Measurements from ENCODE around the gene HNRNPLL. TPM values are rescaled to one million over a fixed set of nuclear protein-coding genes. Genes with fewer than 3 reads are reported as not detected.

HNRNPLL gene
- total and polyA plus RNA-seq, 2 of the 13 experiments (the other 11 are each of a cell fraction or from before 2014, with no cell fraction given): 49.4 to 103 TPM

DNA sequence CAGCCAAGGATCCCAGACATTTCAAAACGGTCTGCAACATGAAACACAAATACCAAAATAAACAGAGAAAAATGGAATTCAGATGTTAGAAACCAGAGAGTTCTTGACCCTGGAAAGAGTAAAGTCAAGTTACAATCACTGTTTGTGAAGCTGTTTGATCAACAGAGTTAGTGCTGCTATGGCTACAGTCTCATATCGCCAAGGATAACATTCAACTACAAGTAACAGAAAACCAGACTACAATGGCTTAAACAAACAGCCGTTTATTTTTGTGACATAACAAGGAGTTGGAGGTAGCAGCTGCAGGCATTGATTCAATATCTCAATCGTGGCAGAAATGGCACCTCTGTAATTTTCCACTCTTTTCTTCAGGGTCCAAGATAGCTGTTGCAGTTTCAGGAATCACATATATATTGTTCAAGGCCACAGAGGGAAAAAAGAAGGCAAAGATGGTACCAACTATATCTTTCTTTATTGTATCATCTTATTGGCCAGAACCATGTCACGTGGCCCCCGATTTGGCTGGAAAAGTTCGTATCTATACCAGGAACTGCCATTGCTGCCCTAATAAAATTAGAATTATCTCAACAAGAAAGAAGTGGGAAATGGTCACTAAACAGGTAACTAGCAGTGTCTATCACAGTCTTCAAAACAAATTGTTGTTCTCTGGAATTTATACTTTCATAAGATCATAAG lies 17.7 kb upstream of the HNRNPLL start (continued):
- TF ChIP-seq, protein P1, sequence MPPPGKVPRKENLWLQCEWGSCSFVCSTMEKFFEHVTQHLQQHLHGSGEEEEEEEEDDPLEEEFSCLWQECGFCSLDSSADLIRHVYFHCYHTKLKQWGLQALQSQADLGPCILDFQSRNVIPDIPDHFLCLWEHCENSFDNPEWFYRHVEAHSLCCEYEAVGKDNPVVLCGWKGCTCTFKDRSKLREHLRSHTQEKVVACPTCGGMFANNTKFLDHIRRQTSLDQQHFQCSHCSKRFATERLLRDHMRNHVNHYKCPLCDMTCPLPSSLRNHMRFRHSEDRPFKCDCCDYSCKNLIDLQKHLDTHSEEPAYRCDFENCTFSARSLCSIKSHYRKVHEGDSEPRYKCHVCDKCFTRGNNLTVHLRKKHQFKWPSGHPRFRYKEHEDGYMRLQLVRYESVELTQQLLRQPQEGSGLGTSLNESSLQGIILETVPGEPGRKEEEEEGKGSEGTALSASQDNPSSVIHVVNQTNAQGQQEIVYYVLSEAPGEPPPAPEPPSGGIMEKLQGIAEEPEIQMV (CRISPR knock-in tag; IDR thresholded peaks at IDR 0.05; ENCODE audit: low read depth): no peak
- TF ChIP-seq, protein P2, sequence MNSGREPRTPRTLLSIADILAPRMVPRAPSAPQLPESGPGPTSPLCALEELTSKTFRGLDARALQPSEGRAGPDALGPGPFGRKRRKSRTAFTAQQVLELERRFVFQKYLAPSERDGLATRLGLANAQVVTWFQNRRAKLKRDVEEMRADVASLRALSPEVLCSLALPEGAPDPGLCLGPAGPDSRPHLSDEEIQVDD (CRISPR knock-in tag; IDR thresholded peaks at IDR 0.05; ENCODE audit: borderline replicate concordance): no peak
- TF ChIP-seq, protein P3, sequence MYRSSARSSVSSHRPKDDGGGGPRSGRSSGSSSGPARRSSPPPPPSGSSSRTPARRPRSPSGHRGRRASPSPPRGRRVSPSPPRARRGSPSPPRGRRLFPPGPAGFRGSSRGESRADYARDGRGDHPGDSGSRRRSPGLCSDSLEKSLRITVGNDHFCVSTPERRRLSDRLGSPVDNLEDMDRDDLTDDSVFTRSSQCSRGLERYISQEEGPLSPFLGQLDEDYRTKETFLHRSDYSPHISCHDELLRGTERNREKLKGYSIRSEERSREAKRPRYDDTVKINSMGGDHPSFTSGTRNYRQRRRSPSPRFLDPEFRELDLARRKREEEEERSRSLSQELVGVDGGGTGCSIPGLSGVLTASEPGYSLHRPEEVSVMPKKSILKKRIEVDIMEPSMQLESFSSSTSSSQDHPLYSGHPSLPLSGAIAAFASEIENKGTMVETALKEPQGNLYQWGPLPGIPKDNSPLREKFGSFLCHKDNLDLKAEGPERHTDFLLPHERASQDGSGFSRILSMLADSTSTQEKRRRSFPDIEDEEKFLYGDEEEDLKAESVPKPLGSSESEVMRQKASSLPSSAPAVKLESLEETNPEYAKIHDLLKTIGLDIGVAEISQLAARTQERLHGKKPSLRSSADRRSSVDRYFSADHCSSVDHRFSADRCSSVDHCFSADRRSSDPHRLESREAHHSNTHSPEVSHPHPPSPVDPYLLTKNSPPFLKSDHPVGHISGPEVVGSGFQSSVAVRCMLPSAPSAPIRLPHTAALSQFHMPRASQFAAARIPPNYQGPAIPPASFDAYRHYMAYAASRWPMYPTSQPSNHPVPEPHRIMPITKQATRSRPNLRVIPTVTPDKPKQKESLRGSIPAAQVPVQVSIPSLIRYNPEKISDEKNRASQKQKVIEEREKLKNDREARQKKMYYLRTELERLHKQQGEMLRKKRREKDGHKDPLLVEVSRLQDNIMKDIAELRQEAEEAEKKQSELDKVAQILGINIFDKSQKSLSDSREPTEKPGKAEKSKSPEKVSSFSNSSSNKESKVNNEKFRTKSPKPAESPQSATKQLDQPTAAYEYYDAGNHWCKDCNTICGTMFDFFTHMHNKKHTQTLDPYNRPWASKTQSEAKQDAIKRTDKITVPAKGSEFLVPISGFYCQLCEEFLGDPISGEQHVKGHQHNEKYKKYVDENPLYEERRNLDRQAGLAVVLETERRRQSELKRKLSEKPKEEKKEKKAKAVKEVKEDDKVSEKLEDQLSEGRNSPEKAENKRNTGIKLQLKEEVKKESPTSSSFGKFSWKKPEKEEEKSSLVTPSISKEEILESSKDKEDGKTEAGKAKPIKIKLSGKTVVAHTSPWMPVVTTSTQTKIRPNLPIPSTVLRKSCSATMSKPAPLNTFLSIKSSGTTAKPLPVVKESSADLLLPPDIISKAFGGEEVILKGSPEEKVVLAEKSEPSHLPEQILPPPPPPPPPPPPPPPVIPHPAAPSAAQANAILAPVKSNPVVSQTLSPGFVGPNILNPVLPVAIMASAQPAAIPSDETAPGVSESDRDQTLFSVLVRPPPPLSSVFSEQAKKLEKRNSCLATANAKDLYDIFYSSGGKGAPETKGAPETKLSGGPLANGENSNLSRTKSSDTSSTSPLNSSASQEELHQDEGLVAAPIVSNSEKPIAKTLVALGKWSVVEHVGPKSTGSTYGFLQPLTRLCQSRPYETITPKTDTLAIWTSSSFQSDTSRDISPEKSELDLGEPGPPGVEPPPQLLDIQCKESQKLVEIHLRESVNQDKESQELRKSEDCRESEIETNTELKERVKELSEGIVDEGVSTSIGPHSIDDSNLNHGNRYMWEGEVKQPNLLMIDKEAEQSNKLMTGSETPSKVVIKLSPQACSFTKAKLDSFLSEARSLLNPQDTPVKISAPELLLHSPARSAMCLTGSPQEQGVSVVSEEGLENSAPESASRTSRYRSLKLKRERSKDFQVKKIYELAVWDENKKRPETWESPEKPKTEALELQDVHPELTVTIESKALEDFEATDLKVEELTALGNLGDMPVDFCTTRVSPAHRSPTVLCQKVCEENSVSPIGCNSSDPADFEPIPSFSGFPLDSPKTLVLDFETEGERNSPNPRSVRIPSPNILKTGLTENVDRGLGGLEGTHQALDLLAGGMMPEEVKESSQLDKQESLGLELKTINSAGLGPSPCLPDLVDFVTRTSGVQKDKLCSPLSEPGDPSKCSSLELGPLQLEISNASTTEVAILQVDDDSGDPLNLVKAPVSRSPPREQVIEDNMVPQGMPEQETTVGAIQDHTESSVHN (CRISPR knock-in tag; IDR thresholded peaks at IDR 0.05): no peak
- TF ChIP-seq, protein P4, sequence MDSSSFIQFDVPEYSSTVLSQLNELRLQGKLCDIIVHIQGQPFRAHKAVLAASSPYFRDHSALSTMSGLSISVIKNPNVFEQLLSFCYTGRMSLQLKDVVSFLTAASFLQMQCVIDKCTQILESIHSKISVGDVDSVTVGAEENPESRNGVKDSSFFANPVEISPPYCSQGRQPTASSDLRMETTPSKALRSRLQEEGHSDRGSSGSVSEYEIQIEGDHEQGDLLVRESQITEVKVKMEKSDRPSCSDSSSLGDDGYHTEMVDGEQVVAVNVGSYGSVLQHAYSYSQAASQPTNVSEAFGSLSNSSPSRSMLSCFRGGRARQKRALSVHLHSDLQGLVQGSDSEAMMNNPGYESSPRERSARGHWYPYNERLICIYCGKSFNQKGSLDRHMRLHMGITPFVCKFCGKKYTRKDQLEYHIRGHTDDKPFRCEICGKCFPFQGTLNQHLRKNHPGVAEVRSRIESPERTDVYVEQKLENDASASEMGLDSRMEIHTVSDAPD (CRISPR knock-in tag; IDR thresholded peaks at IDR 0.05): no peak
- TF ChIP-seq NCOA5 (CRISPR knock-in tag; IDR thresholded peaks at IDR 0.05): no peak
- TF ChIP-seq KLF6 (CRISPR knock-in tag; IDR thresholded peaks at IDR 0.05): no peak
- TF ChIP-seq HHEX (CRISPR knock-in tag; IDR thresholded peaks at IDR 0.05): no peak
- no peak for TF ChIP-seq ZNF354B (CRISPR knock-in tag; IDR thresholded peaks at IDR 0.05)
- no peak for TF ChIP-seq ZNF350 (CRISPR knock-in tag; IDR thresholded peaks at IDR 0.05; ENCODE audit: borderline replicate concordance, low read depth)
- no peak for TF ChIP-seq FOXO1 (CRISPR knock-in tag; IDR thresholded peaks at IDR 0.05)
- no peak for TF ChIP-seq ZNF232 (CRISPR knock-in tag; IDR thresholded peaks at IDR 0.05; ENCODE audit: borderline replicate concordance)
- no peak for TF ChIP-seq ZNF235 (CRISPR knock-in tag; IDR thresholded peaks at IDR 0.05; ENCODE audit: borderline replicate concordance)
- TF ChIP-seq, protein P5, sequence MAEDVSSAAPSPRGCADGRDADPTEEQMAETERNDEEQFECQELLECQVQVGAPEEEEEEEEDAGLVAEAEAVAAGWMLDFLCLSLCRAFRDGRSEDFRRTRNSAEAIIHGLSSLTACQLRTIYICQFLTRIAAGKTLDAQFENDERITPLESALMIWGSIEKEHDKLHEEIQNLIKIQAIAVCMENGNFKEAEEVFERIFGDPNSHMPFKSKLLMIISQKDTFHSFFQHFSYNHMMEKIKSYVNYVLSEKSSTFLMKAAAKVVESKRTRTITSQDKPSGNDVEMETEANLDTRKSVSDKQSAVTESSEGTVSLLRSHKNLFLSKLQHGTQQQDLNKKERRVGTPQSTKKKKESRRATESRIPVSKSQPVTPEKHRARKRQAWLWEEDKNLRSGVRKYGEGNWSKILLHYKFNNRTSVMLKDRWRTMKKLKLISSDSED (CRISPR knock-in tag; IDR thresholded peaks at IDR 0.05): no peak
- no peak; the same call in 1 of the 2 replicates for TF ChIP-seq FOXP1 (IDR thresholded peaks at IDR 0.05)
- TF ChIP-seq FOXP1 (CRISPR knock-in tag; IDR thresholded peaks at IDR 0.05): peak; percentile 53; the same call in 1 of the 2 replicates
- no peak for TF ChIP-seq ZBTB8A (CRISPR knock-in tag; IDR thresholded peaks at IDR 0.05; ENCODE audit: borderline replicate concordance, low read depth)
- TF ChIP-seq ZNF382 (CRISPR knock-in tag; IDR thresholded peaks at IDR 0.05; ENCODE audit: borderline replicate concordance): no peak
